ENCODE measurements around the gene GTF2F2. TPM values are rescaled to one million over a fixed set of nuclear protein-coding genes. Genes with fewer than 3 reads are reported as not detected.
A peak's percentile ranks its signal among the peaks of the same experiment; 100 is the strongest.

The GTF2F2 gene
- total and polyA plus RNA-seq, 9 of the 15 experiments (the other 6 are each of a cell fraction or from before 2014, with no cell fraction given): 19.7 to 44.8 (median 32.4) TPM

- peak; percentile 26; the same call in 1 of the 2 replicates for TF ChIP-seq SMARCA4 (IDR thresholded peaks at IDR 0.05)
- no peak for TF ChIP-seq HIVEP1 (CRISPR knock-in tag; IDR thresholded peaks at IDR 0.05)
- no peak for TF ChIP-seq ZNF41 (CRISPR knock-in tag; conservative IDR thresholded peaks at IDR 0.05)
- TF ChIP-seq ARID1B (IDR thresholded peaks at IDR 0.05): 0 out of 2 replicates have a peak, but pooled peaks have one; percentile 9
- no peak for TF ChIP-seq DACH1 (IDR thresholded peaks at IDR 0.05; ENCODE audit: partially characterized antibody)
- TF ChIP-seq KAT8 (IDR thresholded peaks at IDR 0.05; ENCODE audit: low read depth): no peak
- no peak for TF ChIP-seq MITF (IDR thresholded peaks at IDR 0.05)
- TF ChIP-seq ARID2 (IDR thresholded peaks at IDR 0.05): no peak
Observed at GRCh38 chr13:45196096-45196495, 75.8 kb downstream of the GTF2F2 start (continued).

- WGBS (ENCODE audit: insufficient coverage, low coverage, missing lambda C conversion rate): 33% methylated on average over 1 of the region's 1 CpG
- intact Hi-C loops (cut with micrococcal nuclease): loop anchor here (10.0 kb wide), 1 partner anchor 108 kb away; no protein-coding TSS in a partner anchor
- TF ChIP-seq NFATC3 (IDR thresholded peaks at IDR 0.05): no peak
- TF ChIP-seq ATF1 (CRISPR knock-in tag; IDR thresholded peaks at IDR 0.05): no peak
- TF ChIP-seq ATF1 (tag; IDR thresholded peaks at IDR 0.05): no peak
- TF ChIP-seq RBM14 (IDR thresholded peaks at IDR 0.05; ENCODE audit: borderline replicate concordance, insufficient read depth, low read depth, low read length): no peak
- TF ChIP-seq IRF1 (CRISPR knock-in tag; IDR thresholded peaks at IDR 0.05; ENCODE audit: borderline replicate concordance): no peak
- no peak for TF ChIP-seq POLR2AphosphoS5 (IDR thresholded peaks at IDR 0.05; ENCODE audit: control insufficient read depth, insufficient read depth, low read depth, low read length)
- TF ChIP-seq GTF2E2 (tag; IDR thresholded peaks at IDR 0.05): no peak
- no peak for TF ChIP-seq ZNF511 (CRISPR knock-in tag; IDR thresholded peaks at IDR 0.05)
Observed at GRCh38 chr13:45196622-45197021, 76.3 kb downstream of the GTF2F2 start.

More at GRCh38 chr13:45196622-45197021, 76.3 kb downstream of the GTF2F2 start:
- ATAC-seq (peak; percentile 49; the same call in 2 of the 3 replicates), DNase-seq (ENCODE audit: extremely low read depth in 1 of 4, low spot score in 3 of 4) (peak in 1 of 4 experiments; percentile 2), FAIRE-seq (no peak)
- Histone ChIP-seq H3K4me3 (no peak overlapping the region), H3K36me3 (ENCODE audit: control insufficient read depth, insufficient read depth, low read length) (peaks cover 16% of the 10 kb centered on the region), H3K9me1 (ENCODE audit: control insufficient read depth, insufficient read depth, low read length) (no peaks in the 10 kb centered on the region), H4K20me1 (replicated peaks; ENCODE audit: control insufficient read depth, insufficient read depth, low read length) (no peaks in the 10 kb centered on the region), H3K27ac (ENCODE audit: extremely low read depth, low read depth, low read length) (no peak overlapping the region), H3K79me2 (ENCODE audit: control insufficient read depth, insufficient read depth, low read length) (peaks cover 12% of the 10 kb centered on the region; the same call in 2 of the 3 replicates), H3K4me1 (replicated peaks in 1 of 2; ENCODE audit: control insufficient read depth in 2 of 2, insufficient read depth in 2 of 2, low read length in 2 of 2) (peaks cover 0 to 5% of the 10 kb centered on the region in 2 experiments; a peak in 2 of 5 replicates), H2AFZ (ENCODE audit: low read depth, low read length) (no peak overlapping the region), H3K9me3 (replicated peaks; ENCODE audit: control insufficient read depth, insufficient read depth, low read depth, low read length) (no peaks in the 10 kb centered on the region), H3K9ac (ENCODE audit: insufficient read depth in 1 of 2, low read depth in 2 of 2, low read length in 2 of 2) (no peak overlapping the region), H3K4me2 (ENCODE audit: insufficient read depth, low read length) (no peak overlapping the region), H3K27me3 (ENCODE audit: control insufficient read depth in 2 of 2, insufficient read depth in 2 of 2, low read length in 2 of 2) (no peaks in the 10 kb centered on the region)
- in situ Hi-C loops (cut with MboI): no loop called here
- CTCF ChIA-PET (ENCODE audit: low intra/inter-chr PET ratio): no interaction called here
- no TSS peak for BruUV-seq (replicated peaks)
- POLR2A ChIA-PET: interaction anchor here (1.0 to 1.2 kb wide), 2 partner anchors 8 to 9 kb away, joined by 3 to 4 read pairs; no protein-coding TSS in a partner anchor
